ENCODE data around the gene GLO1.

Gene GLO1

DNA sequence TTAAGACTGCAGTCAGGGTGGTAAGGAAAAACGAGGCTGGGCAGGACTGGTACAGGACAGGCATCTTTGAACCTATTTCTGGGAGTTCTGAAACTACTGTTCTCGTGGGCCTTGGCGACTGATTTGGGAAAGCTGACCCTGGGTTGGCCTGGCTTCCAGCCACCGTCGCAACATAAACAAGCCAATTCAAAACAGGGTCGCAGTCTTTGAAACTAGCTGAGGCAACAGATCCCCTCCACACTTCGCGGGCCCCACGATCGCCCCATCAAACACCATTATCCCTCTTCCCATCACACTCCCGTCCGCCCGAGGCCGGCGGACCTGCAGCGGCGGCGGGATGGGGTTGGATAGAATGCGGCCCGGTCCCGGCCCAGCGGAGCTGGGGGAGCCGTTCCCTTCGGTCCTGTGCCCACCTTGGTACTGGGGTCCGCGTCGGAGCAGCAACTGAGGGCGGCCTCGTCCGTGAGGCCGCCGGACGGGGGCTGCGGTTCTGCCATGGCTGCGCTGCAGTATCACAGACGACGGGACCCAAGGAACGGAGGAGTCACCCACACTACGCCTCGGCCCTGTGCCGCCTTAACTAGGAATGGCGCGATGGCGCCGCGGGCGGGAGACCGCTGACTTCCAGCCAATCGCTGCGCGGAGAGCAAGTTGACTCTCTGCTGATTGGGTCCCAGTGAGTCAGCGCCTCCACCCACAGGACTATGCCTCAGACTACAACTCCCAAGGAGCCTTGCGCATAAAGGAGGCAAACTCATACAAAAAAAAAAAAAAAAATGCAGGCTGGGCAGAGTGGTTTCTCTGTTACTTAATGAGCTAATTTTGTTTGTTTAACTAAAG is at the start of gene GLO1:
GLO1 (minus strand) TSS at position 588 of the 840 bp plus-strand sequence; CDS start at position 497, 91 bp downstream.
- peak; percentile 83 for DNase-seq

DNA sequence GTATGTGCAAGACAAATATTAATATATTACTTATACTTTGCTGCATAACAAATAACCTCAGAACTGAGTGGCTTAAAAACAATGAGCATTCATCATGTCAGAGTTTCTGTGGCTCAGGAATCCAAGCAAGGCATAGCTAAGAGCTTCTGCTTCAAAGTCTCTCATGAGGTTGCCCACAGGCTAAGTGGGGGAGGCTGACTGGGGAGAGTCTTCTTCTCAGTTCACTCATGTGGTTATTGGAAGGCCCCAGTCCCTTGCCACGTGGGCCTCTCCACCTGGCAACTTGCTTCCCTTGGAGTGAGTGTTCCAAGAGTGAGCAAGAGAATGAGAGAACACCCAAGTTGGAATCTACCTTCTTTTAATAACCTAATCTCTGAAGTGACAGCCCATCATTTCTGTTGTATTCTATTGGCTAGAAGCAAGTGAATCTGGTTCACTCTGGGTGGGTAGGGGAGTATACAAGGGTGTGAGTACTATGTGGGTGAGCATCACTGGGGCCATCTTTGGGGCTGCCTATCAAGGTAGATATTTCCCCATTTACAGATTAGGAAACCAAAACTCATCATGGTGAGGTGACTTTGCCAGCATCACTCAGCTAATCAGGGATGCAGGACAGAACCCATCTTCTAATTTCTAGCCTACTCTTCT is 48.1 kb upstream of the GLO1 start:
- no peak for DNase-seq

DNA sequence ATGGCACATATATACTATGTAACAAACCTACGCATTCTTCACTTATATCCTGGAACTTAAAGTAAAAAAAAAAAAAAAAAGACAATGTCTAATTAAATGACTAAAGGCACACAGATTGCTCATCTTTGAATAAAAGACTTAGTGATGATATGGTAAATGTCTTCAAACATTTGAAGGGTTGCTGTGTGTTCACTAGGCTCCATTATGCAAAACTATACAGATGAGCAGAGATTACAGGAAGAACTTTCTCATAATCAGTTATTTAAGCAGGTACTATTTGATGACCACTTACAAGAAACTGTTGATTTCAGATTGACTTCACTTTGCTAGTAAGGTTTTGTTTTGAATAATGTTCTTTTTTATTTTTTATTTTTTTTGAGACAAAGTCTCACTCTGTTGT is 46.5 kb upstream of the GLO1 start:
- DNase-seq: no peak

DNA sequence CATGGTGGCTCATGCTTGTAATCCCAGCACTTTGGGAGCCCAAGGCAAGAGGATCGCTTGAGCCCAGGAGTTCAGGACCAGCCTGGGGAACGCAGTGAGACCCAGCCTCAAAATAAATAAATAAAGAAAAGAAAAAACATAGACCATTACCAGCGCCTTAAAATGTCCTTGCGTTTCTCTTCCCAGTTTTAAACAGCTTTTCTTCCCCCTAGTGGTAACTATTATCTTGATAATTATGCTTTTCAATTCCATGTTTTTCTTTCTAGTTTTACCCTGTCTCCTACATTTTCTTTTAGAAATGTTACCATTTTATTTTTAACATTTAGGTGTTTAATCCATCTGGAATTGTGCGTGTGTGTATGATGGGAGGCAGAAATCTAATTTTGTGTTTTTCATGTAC is 36.6 kb upstream of the GLO1 start:
- DNase-seq: no peak

- DNase-seq: no peak
Measured at GRCh38 chr6:38738261-38738660, 35.3 kb upstream of the GLO1 start.

DNA sequence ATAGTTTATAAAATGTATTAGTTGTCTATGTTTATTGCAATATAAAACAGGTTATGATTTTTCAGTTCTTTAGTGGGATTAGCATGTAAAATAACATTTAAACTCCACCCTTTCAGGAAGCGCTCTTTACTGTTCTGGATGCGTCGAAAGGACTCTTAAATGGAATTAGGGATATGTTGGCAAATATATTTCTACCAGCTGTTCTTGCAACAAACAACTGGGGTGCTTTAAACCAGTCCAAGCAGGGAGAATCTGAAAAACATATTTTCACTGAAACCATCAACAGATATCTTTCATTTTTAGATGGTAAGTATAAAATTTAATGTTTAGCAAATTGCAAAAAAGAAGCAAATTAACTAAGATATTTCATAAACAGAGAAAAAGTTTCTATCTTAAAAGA is 34.0 kb upstream of the GLO1 start:
- no peak for DNase-seq

DNA sequence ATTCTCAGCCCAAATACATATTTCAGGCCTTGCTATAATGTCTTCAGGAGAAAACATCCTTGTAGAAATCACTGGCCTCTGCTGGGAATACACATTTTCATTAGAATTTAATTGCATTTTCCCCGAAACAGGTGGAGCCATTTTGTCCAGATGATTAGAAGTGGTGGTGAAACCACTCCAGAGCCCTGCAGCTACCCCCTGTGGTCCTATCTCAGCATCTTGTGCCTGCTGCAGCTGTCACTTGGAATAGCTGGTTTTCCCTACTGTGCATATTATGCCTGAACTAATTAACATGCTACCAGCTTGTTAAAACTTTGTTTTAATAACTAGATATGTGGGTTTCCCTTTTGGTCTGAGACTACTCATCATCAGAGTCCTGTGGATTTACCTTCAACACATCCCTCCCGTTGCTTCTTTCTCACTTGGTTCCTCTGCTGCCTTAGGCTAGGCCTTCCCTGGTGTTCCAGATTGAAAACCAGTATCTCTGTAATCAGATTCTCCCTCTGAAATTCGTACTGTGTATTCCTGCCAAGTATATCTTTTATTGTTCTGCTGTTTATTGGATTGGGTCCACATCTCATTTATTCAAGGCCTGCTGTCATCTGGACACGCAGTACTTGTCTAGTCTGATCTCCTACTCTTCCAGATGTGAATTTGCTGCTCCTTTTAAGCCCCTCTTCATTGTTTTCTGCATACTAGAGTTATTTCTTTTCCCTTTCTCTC is 27.4 kb upstream of the GLO1 start:
- no peak for DNase-seq

DNA sequence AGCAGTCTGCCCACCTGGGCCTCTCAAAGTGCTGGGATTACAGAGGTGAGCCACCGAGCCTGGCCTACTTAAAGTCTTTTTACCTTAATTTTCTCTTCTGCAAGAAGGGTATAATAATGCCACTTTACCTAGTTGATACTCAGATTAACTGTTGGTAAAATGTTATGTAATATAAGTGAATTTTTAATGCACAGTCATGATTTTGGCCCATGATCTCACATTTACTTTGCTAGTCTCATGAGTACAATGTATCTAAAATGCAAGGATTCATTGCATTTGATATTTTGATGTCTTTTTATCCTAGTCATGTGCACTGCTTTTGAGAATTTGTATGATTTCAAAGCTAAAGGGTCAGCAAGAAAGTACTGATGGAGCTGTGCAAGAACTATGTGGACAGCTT is 25.3 kb upstream of the GLO1 start:
- DNase-seq: no peak

- DNase-seq: no peak
Measured at GRCh38 chr6:38725414-38726183, 22.7 kb upstream of the GLO1 start.

DNA sequence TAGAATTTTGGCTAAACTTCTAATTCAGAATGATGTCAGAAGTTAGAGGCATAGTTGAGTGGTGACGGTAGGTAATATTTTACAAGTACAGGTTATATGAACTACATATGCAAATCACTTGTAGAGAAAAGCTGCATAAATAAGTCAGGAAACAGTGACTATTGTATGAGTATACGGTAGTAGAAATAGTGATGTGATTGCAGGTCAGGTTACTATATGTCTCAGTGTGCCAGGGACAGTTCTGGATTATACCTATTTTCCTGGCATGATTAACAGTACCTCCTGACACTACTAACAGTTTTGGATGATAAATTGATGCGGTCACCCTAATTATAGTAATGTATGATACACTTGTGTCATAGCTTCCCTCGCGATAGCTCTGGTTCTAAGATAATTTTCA is 21.4 kb upstream of the GLO1 start:
- DNase-seq: no peak

- DNase-seq: no peak
Measured at GRCh38 chr6:38723783-38724182, 20.8 kb upstream of the GLO1 start.

DNA sequence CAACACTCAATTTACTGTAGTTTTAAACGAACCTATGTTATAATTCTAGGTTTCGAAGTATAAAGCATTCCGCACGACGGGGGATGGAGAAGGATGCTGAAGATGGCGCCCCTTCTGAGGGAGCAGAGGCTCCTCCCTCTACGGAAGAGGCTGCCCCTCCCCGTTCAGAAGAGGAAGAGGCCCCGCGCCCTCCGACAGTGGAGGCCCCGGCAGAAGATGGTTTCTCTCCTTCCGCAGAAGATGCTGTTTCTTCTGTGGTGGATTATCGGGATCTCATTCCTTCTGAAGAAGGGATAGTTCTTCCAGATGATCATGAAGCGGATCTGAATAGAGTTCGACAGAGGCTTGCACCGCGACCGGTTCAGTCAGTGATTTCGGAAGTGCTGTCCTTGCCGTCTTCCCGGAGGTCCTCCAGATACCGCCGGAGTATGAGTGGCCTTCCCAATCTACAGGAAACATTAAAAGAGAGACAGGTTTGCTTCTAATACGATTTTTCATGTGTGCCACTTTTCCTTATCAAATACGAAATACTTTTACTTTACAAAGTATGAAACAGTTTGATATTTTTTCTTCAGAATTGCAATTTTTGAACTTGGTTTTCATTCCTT is 19.9 kb upstream of the GLO1 start:
- DNase-seq: no peak

DNA sequence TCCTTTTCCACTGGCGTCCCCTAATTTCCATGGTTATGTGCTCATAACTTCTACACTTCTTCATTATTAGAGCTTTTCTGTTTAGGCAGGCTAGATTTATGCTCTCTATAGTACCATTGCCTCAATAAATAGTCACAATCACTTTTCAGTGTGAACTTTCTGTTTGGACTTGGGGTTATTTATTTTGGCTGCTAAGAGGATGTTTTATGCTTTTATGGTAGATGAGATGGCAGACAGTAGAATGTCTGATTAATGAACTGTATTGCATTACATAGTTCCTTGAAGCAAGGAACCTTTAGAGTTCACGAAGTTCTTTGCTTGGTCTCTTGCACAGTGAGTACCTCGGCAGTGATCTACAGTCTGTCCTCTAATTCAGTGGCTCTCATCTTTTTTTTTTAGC is 19.1 kb upstream of the GLO1 start:
- DNase-seq: no peak

GRCh38 chr6:38720295-38720694 is 17.4 kb upstream of the GLO1 start:
- no peak for DNase-seq

- DNase-seq: no peak
Measured at GRCh38 chr6:38719358-38719757, 16.4 kb upstream of the GLO1 start.

DNA sequence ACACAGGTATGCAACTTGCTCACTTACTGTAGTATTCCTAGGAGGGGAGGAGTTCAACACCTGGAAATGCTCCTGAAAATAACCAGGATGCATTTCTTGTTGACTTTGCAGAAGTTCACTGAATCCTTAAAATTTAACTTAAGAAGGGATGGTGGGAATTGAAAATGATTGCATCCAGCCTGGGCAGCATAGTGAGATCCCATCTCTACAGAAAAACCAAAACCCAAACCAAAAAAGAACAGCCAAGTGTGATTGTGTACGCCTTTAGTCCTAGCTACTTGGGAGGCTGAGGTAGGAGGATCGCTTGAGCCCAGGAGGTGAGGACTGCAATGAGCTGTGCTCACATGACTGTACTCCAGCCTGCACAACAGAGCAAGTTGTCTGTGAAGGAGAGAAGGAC is 13.9 kb upstream of the GLO1 start:
- no peak for DNase-seq

- no peak for DNase-seq
Measured at GRCh38 chr6:38715016-38715689, 12.2 kb upstream of the GLO1 start, which contains the start of gene DNAH8. Gene DNAH8 (plus strand): TSS chr6:38715311. CDS start chr6:38722810, 7,499 bp downstream.

- no peak for DNase-seq
Measured at GRCh38 chr6:38714239-38715015, 11.5 kb upstream of the GLO1 start.

GRCh38 chr6:38713812-38714211 is 10.9 kb upstream of the GLO1 start:
- no peak for DNase-seq

DNA sequence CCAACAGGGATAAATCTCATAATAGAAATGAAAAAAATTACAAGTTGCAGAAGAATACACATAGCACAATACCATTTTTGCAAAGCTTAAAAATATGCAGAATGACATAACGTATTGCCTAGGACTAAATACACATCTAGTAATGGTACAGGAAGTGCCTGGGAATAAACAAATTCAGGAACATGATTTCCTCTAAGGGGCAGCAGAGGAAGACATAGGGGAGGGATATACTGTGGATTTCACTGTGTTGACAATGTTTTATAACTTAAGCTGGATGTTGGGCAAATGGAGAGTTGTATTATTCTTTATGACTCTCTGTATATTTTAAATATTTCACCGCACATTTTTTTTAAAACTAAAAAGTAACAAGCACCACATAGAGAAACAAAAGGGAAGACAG is 5.6 kb upstream of the GLO1 start:
- no peak for DNase-seq

- no peak for DNase-seq
Measured at GRCh38 chr6:38705924-38706323, 3.0 kb upstream of the GLO1 start.
